OCI-LY1 (cell line): ENCODE measurements around the gene APBB1IP.
A peak's percentile ranks its signal among the peaks of the same experiment; 100 is the strongest.

Experiments used
- H2AFZ ChIP-seq: fragments of 200-600 bp; sonication (generic), shearing (Covaris generic); 2 replicates; pipeline ENCODE4 v1.6.0; 2014; ENCODE audit warnings: antibody characterized with exemption, mild to moderate bottlenecking, low read length
- H3F3A ChIP-seq: fragments of 200-600 bp; sonication (generic), shearing (Covaris generic); 2 replicates; pipeline ENCODE4 v1.6.0; 2014; ENCODE audit warnings: mild to moderate bottlenecking, antibody characterized with exemption, low read length, moderate library complexity; ENCODE audit not compliant: insufficient read depth
- H3K27ac ChIP-seq: fragments of 200-600 bp; sonication (generic); 2 replicates; pipeline ENCODE4 v1.5.1; 2014; ENCODE audit warnings: low read length, mixed run types, mild to moderate bottlenecking, low read depth; ENCODE audit not compliant: poor library complexity, severe bottlenecking
- H3K27me3 ChIP-seq: fragments of 200-600 bp; sonication (generic); 2 replicates; pipeline ENCODE4 v1.6.0; 2014; ENCODE audit warnings: antibody characterized with exemption, mild to moderate bottlenecking, low read length, moderate library complexity; ENCODE audit not compliant: insufficient read depth
- H3K36me3 ChIP-seq: fragments of 200-600 bp; sonication (generic); 2 replicates; pipeline ENCODE4 v1.6.1; 2014; ENCODE audit warnings: mild to moderate bottlenecking, antibody characterized with exemption, low read length, moderate library complexity, mixed read lengths; ENCODE audit not compliant: insufficient read depth
- H3K4me1 ChIP-seq: fragments of 200-600 bp; sonication (generic); 2 replicates; pipeline ENCODE4 v1.5.1; 2014; ENCODE audit warnings: mild to moderate bottlenecking, low read length, moderate library complexity; ENCODE audit not compliant: insufficient read depth, severe bottlenecking
- H3K4me2 ChIP-seq: fragments of 200-600 bp; sonication (generic), shearing (Covaris generic); 2 replicates; pipeline ENCODE4 v1.6.1; 2014; ENCODE audit warnings: low read length
- H3K4me3 ChIP-seq: fragments of 200-600 bp; sonication (generic); 2 replicates; pipeline ENCODE4 v1.5.1; 2014; ENCODE audit warnings: low read length, low read depth, mild to moderate bottlenecking, mixed read lengths; ENCODE audit not compliant: poor library complexity, severe bottlenecking
- H3K79me2 ChIP-seq: fragments of 200-600 bp; shearing (Covaris generic); 2 replicates; pipeline ENCODE4 v1.6.1; 2016; ENCODE audit warnings: mixed run types, low read length, mixed read lengths; ENCODE audit not compliant: insufficient read depth
- H3K9ac ChIP-seq: fragments of 200-600 bp; sonication (generic), shearing (Covaris generic); 2 replicates; pipeline ENCODE4 v1.6.1; 2014; ENCODE audit warnings: mild to moderate bottlenecking, low read length, mixed read lengths
- H3K9me2 ChIP-seq: fragments of 200-600 bp; sonication (generic), shearing (Covaris generic); 2 replicates; pipeline ENCODE4 v1.6.1; 2014; ENCODE audit warnings: low read depth, mild to moderate bottlenecking, low read length, mixed read lengths
- H3K9me3 ChIP-seq: fragments of 200-600 bp; shearing (Covaris generic); 2 replicates; pipeline ENCODE4 v1.6.1; 2014; ENCODE audit warnings: low read length, mixed read lengths
- H4K20me1 ChIP-seq: fragments of 200-600 bp; sonication (generic), shearing (Covaris generic); 2 replicates; pipeline ENCODE4 v1.6.0; 2016; ENCODE audit warnings: mild to moderate bottlenecking, low read length; ENCODE audit not compliant: insufficient read depth
- EZH2 ChIP-seq: fragments of 200-600 bp; sonication (generic), shearing (Covaris generic); IDR thresholded peaks from 2 replicates; pipeline ENCODE4 v1.8.0; 2017; ENCODE audit warnings: borderline replicate concordance, mixed run types, mild to moderate bottlenecking, antibody characterized with exemption, low read length, moderate library complexity, mixed read lengths
- TF ChIP-seq, protein P1 (sequence below): fragments of 200-600 bp; sonication (generic), shearing (Covaris generic); IDR thresholded peaks from 2 replicates; pipeline ENCODE4 v1.5.1; 2017; ENCODE audit warnings: mild to moderate bottlenecking, antibody characterized with exemption, low read length, moderate library complexity, mixed read lengths

Gene APBB1IP

DNA sequence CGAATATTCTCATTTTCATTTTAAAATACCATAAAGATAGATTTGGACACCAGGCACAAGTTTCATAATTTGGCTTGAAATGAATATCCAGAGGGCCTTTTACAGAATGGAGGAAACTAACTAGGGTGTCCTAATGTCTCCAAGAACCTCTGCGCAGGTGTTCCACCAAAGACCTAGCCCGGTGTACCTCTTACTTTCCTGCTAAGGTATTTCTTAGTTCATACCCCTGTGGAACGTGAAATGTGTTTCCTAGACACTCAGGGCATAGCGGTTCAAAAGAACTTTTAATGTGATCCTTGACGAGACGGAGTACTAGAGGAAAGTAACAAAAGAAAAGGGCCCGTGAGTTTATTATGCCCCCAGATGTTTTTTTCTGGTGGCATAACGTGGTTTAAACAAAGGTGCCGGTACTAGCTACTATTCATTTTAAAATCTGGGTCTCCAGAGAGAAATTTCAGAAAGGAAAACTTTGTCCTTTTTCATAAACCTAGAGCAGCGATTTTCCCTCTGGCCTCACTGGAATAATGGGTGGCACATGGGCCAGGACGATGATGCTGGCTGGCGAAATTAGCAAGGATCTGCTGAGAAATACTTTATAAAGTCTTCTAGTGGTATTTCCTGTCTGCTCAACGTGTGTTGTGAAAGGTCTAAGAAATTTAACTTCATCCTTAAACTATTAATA is 1.4 kb downstream of the APBB1IP start:
- peaks cover 6% of the 10 kb centered on the region; the same call in 1 of the 2 replicates for H3F3A ChIP-seq
- no peaks in the 10 kb centered on the region for H3K27me3 ChIP-seq
- H3K9ac ChIP-seq = peak overlapping the region; percentile 96
- H3K4me1 ChIP-seq = peaks cover 55% of the 10 kb centered on the region
- H3K9me2 ChIP-seq = no peaks in the 10 kb centered on the region
- peak overlapping the region; percentile 96 for H3K27ac ChIP-seq
- H2AFZ ChIP-seq = no peak overlapping the region
- no peaks in the 10 kb centered on the region for H3K9me3 ChIP-seq
- H3K36me3 ChIP-seq = peaks cover 51% of the 10 kb centered on the region
- no peaks in the 10 kb centered on the region for H4K20me1 ChIP-seq
- H3K79me2 ChIP-seq = peaks cover 64% of the 10 kb centered on the region
- peak overlapping the region; percentile 94 for H3K4me2 ChIP-seq
- peak overlapping the region; percentile 90 for H3K4me3 ChIP-seq
- no peak for TF ChIP-seq EZH2
- TF ChIP-seq, protein P1, sequence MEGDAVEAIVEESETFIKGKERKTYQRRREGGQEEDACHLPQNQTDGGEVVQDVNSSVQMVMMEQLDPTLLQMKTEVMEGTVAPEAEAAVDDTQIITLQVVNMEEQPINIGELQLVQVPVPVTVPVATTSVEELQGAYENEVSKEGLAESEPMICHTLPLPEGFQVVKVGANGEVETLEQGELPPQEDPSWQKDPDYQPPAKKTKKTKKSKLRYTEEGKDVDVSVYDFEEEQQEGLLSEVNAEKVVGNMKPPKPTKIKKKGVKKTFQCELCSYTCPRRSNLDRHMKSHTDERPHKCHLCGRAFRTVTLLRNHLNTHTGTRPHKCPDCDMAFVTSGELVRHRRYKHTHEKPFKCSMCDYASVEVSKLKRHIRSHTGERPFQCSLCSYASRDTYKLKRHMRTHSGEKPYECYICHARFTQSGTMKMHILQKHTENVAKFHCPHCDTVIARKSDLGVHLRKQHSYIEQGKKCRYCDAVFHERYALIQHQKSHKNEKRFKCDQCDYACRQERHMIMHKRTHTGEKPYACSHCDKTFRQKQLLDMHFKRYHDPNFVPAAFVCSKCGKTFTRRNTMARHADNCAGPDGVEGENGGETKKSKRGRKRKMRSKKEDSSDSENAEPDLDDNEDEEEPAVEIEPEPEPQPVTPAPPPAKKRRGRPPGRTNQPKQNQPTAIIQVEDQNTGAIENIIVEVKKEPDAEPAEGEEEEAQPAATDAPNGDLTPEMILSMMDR = no peak

DNA sequence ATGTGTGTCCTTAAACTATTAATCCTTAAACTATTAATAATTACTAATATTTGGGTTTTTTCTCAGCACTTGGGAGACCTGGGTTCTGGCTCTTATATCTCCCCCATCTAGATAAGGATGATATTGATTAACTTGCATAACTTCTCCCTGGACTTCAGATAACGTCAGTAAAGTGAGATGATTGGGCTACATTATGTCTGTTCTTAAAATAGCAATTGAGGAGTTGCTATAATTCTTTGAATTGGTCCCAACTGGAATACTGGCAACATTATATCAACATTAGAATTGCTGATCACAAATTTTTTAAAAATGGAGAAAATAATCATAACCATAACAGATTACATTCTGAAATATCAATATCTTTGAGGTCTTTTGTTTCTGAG is 1.9 kb downstream of the APBB1IP start:
- peaks cover 56% of the 10 kb centered on the region for H3K4me1 ChIP-seq

DNA sequence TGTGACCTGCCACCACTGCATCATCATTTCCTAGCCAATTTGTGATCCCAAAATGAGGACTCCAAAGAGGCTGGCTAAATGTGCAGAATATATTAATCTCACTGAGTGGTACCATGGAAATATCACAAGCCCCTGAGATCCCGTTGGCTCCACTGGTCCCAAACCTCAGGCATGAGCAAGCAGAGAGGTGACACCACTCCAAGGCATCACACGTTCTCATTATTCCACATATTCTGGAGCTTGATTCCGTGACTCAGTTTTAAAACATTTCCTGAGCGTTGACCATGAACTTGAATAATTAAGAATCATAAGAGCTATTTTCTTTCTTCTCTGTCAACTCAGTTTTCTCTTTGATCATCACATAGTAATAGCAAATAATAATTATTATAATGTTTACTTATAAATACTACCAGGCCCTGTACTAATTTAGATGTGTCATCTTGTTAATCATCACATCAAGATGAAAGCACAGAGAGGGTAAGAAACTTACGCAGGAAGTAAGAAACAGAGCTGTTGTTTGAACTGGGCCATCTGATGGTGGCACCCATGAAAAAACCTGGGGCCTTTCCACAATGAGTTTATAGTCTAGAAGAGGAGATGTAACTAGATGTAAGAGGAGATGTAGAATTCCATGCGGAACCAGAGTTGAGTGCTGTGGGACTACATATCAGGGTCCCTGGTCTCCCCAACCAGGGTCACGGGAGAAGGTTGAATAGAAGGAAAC is 3.5 kb downstream of the APBB1IP start:
- Histone ChIP-seq H3K4me3 (peak overlapping the region; percentile 90), H3K9me2 (no peaks in the 10 kb centered on the region), H3F3A (peaks cover 6% of the 10 kb centered on the region; the same call in 1 of the 2 replicates), H3K79me2 (peaks cover 83% of the 10 kb centered on the region), H3K4me1 (peaks cover 64% of the 10 kb centered on the region), H3K4me2 (peak overlapping the region; percentile 94), H2AFZ (no peak overlapping the region), H3K27me3 (no peaks in the 10 kb centered on the region), H3K36me3 (peaks cover 70% of the 10 kb centered on the region), H3K27ac (peak overlapping the region; percentile 96), H4K20me1 (no peaks in the 10 kb centered on the region), H3K9me3 (no peaks in the 10 kb centered on the region), H3K9ac (peak overlapping the region; percentile 96)
- TF ChIP-seq EZH2 = no peak
- TF ChIP-seq, protein P1 = no peak

More for the DNA sequence above, 1.9 kb downstream of the APBB1IP start:
- Histone ChIP-seq H4K20me1 (no peaks in the 10 kb centered on the region), H3K4me2 (peak overlapping the region; percentile 94), H2AFZ (no peak overlapping the region), H3K4me3 (peak overlapping the region; percentile 90), H3K79me2 (peaks cover 67% of the 10 kb centered on the region), H3K9ac (peak overlapping the region; percentile 96), H3K27me3 (no peaks in the 10 kb centered on the region), H3K9me2 (no peaks in the 10 kb centered on the region), H3F3A (peaks cover 6% of the 10 kb centered on the region; the same call in 1 of the 2 replicates), H3K36me3 (peaks cover 54% of the 10 kb centered on the region), H3K9me3 (no peaks in the 10 kb centered on the region), H3K27ac (peak overlapping the region; percentile 96)
- TF ChIP-seq, protein P1 = no peak
- TF ChIP-seq EZH2 = no peak
